GM12892 (cell line): ENCODE measurements around the gene INTS15.

Experiments
- DNase-seq: peaks from one replicate; pipeline ENCODE4 v3.0.0; 2011; ENCODE audit not compliant: insufficient read length
- FAIRE-seq: peaks from 2 replicates; lab custom pipeline; 2011; peaks lifted over from hg19 to GRCh38; lab: Jason Lieb, UNC
- POLR2A ChIP-seq: IDR thresholded peaks from 2 replicates; pipeline ENCODE4 v1.6.1; 2011; ENCODE audit warnings: low read depth, low read length, control low read depth
- POLR2AphosphoS5 ChIP-seq: IDR thresholded peaks from 2 replicates; pipeline ENCODE4 v1.6.1; 2011; ENCODE audit warnings: low read depth, low read length, control low read depth
- TAF1 ChIP-seq: IDR thresholded peaks from 2 replicates; pipeline ENCODE4 v1.6.1; 2011; ENCODE audit warnings: low read depth, mild to moderate bottlenecking, control low read depth, low read length, borderline replicate concordance

INTS15 gene

GRCh38 chr7:6651851-6652445 is 62.1 kb downstream of the INTS15 start:
- FAIRE-seq: no peak
- TF ChIP-seq POLR2A (no peak), POLR2AphosphoS5 (no peak), TAF1 (no peak)
- no peak for DNase-seq

GRCh38 chr7:6652446-6653011 is 62.7 kb downstream of the INTS15 start:
- FAIRE-seq: no peak
- peak; percentile 30 for DNase-seq
- TF ChIP-seq POLR2AphosphoS5 (no peak), TAF1 (no peak), POLR2A (no peak)

GRCh38 chr7:6653071-6654003 is 63.5 kb downstream of the INTS15 start:
- TF ChIP-seq POLR2AphosphoS5: no peak
- TF ChIP-seq POLR2A: no peak
- TF ChIP-seq TAF1: no peak
- peak; percentile 27 for DNase-seq
- no peak for FAIRE-seq

- DNase-seq (no peak), FAIRE-seq (no peak)
- TF ChIP-seq TAF1 (no peak), POLR2A (no peak), POLR2AphosphoS5 (no peak)
Observed at GRCh38 chr7:6654113-6654841, 64.5 kb downstream of the INTS15 start.

GRCh38 chr7:6654842-6655610 is 65.2 kb downstream of the INTS15 start:
- no peak for DNase-seq
- TF ChIP-seq POLR2A (no peak), POLR2AphosphoS5 (no peak), TAF1 (no peak)
- no peak for FAIRE-seq

- no peak for DNase-seq
- TF ChIP-seq POLR2AphosphoS5: no peak
- TF ChIP-seq POLR2A: no peak
- TF ChIP-seq TAF1: no peak
- no peak for FAIRE-seq
Observed at GRCh38 chr7:6655636-6656385, 66.0 kb downstream of the INTS15 start.

GRCh38 chr7:6656413-6656812 is 66.6 kb downstream of the INTS15 start:
- DNase-seq: no peak
- TF ChIP-seq POLR2A (no peak), TAF1 (no peak), POLR2AphosphoS5 (no peak)
- no peak for FAIRE-seq
